Measurements from ENCODE around the gene ANKH.

GRCh38 chr5:14869233-14869632 is 2.3 kb downstream of the ANKH start:
- TF ChIP-seq CTCF (IDR thresholded peaks at IDR 0.05; ENCODE audit: low read depth, low read length, missing input control) = no peak
- TF ChIP-seq TAF1 (conservative IDR thresholded peaks at IDR 0.05) = no peak
- TF ChIP-seq YY1 (IDR thresholded peaks at IDR 0.05) = no peak
- no peak for TF ChIP-seq RAD21 (IDR thresholded peaks at IDR 0.05)
- TF ChIP-seq, protein P1, sequence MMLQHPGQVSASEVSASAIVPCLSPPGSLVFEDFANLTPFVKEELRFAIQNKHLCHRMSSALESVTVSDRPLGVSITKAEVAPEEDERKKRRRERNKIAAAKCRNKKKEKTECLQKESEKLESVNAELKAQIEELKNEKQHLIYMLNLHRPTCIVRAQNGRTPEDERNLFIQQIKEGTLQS (IDR thresholded peaks at IDR 0.05) = no peak
- TF ChIP-seq, protein P2, sequence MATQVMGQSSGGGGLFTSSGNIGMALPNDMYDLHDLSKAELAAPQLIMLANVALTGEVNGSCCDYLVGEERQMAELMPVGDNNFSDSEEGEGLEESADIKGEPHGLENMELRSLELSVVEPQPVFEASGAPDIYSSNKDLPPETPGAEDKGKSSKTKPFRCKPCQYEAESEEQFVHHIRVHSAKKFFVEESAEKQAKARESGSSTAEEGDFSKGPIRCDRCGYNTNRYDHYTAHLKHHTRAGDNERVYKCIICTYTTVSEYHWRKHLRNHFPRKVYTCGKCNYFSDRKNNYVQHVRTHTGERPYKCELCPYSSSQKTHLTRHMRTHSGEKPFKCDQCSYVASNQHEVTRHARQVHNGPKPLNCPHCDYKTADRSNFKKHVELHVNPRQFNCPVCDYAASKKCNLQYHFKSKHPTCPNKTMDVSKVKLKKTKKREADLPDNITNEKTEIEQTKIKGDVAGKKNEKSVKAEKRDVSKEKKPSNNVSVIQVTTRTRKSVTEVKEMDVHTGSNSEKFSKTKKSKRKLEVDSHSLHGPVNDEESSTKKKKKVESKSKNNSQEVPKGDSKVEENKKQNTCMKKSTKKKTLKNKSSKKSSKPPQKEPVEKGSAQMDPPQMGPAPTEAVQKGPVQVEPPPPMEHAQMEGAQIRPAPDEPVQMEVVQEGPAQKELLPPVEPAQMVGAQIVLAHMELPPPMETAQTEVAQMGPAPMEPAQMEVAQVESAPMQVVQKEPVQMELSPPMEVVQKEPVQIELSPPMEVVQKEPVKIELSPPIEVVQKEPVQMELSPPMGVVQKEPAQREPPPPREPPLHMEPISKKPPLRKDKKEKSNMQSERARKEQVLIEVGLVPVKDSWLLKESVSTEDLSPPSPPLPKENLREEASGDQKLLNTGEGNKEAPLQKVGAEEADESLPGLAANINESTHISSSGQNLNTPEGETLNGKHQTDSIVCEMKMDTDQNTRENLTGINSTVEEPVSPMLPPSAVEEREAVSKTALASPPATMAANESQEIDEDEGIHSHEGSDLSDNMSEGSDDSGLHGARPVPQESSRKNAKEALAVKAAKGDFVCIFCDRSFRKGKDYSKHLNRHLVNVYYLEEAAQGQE (IDR thresholded peaks at IDR 0.05) = no peak
- no peak for TF ChIP-seq GABPA (IDR thresholded peaks at IDR 0.05 in 1 of 2, conservative IDR thresholded peaks at IDR 0.05 in 1 of 2)
- TF ChIP-seq, protein P3, sequence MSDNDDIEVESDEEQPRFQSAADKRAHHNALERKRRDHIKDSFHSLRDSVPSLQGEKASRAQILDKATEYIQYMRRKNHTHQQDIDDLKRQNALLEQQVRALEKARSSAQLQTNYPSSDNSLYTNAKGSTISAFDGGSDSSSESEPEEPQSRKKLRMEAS (IDR thresholded peaks at IDR 0.05) = no peak
- no peak for TF ChIP-seq JUND (IDR thresholded peaks at IDR 0.05)
- no peak for TF ChIP-seq FOXA1 (IDR thresholded peaks at IDR 0.05)
- no peak for TF ChIP-seq HNF4A (conservative IDR thresholded peaks at IDR 0.05)
- TF ChIP-seq ZBTB33 (IDR thresholded peaks at IDR 0.05) = no peak
- no peak for TF ChIP-seq EGR1 (IDR thresholded peaks at IDR 0.05; ENCODE audit: low read depth in 2 of 2)
